KOPT-K1 (cell line): ENCODE measurements around the gene TBC1D4.

ENCODE experiments used
- H3K27ac ChIP-seq: fragments of 200-600 bp; sonication (generic); 2 replicates; pipeline ENCODE4 v1.5.1; 2016; ENCODE audit warnings: antibody characterized with exemption, mild to moderate bottlenecking, low read depth, low read length; ENCODE audit not compliant: poor library complexity, severe bottlenecking
- H3K36me3 ChIP-seq: fragments of 200-600 bp; sonication (generic); 2 replicates; pipeline ENCODE4 v1.5.1; 2017; ENCODE audit warnings: antibody characterized with exemption, mild to moderate bottlenecking, low read length, moderate library complexity; ENCODE audit not compliant: insufficient read depth
- H3K9me3 ChIP-seq: fragments of 200-600 bp; sonication (generic); 2 replicates; pipeline ENCODE4 v1.5.1; 2017; ENCODE audit warnings: antibody characterized with exemption, low read length, mild to moderate bottlenecking; ENCODE audit not compliant: insufficient read depth, poor library complexity, severe bottlenecking

TBC1D4 gene

DNA sequence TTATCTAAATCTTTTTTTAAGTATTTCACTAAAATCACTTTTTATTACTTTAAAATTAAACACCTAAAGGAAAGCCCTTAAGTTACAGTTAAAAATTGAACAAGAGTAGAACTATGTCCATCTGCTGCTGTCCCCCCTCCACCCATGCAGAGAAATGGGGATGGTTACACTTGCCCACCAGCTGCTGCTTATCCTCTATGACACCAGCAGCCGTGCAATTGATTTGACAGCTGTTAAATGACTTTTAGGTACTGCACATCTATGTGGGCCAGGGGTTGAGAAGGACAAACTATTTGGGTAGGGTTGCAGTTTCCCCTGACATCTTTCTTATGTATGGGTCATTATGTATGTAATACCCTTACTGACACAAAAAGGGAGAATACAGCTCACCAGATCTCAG is 77.2 kb downstream of the TBC1D4 start:
- H3K36me3 ChIP-seq = no peaks in the 10 kb centered on the region
- no peak overlapping the region for H3K27ac ChIP-seq
- H3K9me3 ChIP-seq = peaks cover 6% of the 10 kb centered on the region

DNA sequence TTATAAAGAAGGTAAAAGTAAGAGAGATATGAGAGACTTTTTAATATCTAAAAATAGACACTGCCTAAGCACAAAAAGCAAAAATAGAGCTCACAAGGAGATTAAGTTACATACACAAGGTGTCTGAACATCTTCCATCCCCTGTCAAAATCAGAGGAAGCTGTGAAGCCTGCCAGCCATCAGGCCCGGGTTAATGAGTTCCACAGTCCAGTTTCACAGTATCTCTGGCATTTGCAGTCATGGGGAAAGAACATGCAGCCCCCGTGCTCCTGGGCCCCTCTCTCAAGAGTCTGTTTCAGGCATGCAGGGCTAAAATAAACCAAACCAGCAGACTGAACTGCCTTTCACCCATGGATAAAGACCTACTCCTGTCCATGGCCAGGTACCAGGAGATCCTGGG is 79.2 kb downstream of the TBC1D4 start:
- no peak overlapping the region for H3K27ac ChIP-seq
- H3K36me3 ChIP-seq = no peaks in the 10 kb centered on the region
- peaks cover 25% of the 10 kb centered on the region for H3K9me3 ChIP-seq

- H3K27ac ChIP-seq = no peak overlapping the region
Measured at GRCh38 chr13:75400775-75401174, 81.2 kb downstream of the TBC1D4 start.

DNA sequence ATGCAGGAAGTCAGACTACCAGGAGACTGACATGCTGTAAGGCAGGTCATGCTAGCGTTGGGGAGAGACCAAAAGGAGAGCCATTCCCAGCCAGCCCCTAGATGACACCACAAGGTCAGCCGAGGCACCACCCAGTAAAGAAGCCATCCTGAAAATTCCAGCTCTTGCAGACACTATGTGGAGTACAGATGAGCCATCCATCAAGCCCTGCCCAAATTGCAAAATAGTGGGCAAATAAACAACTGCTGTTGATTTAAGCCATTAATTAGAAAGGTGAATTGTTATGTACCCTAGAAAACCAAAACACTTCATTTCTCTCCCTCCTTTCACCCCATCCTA is 82.1 kb downstream of the TBC1D4 start:
- Histone ChIP-seq H3K27ac (no peak overlapping the region), H3K9me3 (peaks cover 35% of the 10 kb centered on the region), H3K36me3 (no peaks in the 10 kb centered on the region)

More at GRCh38 chr13:75400775-75401174, 81.2 kb downstream of the TBC1D4 start:
- H3K36me3 ChIP-seq = no peaks in the 10 kb centered on the region
- peaks cover 35% of the 10 kb centered on the region for H3K9me3 ChIP-seq

DNA sequence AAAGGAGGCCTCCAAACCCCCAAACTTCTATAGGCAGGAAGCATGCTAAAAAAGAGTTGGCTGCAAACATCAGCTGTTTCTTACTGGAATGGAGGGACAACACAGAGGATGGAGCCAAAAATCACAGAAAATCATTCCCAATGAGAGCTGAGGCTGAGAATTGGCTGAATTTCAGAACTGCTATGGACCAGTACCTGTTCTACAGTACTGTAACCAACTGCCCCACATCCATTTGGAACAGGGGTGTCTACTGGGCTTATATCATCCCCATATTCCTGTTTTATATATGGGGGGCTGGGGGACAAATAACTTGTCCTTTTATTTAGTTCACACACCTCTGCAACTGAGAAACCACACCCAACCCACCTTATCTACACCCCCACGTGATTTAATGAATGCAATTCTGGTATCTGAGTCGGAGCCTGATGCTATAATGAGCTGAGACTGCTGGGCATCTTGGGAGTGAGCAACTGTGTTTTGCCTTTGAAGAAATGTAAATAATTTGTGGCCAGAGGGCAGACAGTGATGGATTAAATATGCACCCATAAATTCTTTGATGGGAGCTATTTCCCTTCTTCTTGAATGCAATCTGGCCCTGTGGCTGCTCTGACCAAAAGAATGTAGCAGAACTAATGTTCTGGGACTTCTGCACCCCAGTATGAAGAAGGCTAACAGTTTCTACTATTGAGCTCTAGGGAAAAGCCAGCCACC is 82.6 kb downstream of the TBC1D4 start:
- Histone ChIP-seq H3K27ac (no peak overlapping the region), H3K36me3 (no peaks in the 10 kb centered on the region), H3K9me3 (peaks cover 35% of the 10 kb centered on the region)

DNA sequence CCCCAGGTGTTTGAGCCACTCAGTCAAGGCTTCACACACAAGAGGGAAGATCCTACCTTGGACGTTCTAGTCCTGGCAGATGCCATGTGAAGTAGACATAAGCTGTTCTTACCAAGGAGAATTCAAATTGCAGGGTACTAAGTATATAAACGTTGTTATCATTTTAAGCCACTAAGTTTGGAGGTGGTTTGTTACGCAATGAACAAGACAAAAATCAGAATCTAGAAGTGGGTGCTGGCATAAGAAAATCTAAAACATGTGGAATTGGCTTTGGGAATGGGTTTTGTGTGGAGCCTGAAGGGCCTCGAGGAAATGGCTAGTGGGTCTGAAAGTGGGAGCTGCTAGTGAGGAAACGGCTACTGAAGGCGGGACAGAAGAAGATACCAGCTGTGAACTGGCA is 83.9 kb downstream of the TBC1D4 start:
- no peak overlapping the region for H3K27ac ChIP-seq
- H3K9me3 ChIP-seq = peaks cover 35% of the 10 kb centered on the region
- H3K36me3 ChIP-seq = no peaks in the 10 kb centered on the region

DNA sequence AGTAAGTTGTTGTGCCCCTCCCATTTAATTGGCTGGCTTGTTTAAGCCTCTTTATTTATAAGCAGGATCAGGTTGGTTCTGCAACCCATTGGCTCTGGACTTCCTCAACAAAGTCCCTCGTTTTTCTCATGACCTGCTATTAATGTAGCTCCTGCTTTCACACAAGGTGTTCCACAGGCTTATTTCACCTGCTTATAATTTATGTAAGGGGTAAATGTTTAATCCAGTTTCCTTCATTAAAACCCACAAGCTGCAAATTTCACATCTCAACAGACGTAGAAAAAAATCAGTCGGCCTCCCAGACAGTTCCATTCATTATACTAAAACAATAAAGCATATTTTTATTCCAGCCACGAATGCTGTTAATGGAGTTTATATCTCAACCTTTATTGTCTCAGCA is 86.1 kb downstream of the TBC1D4 start:
- H3K36me3 ChIP-seq = no peaks in the 10 kb centered on the region
- no peak overlapping the region for H3K27ac ChIP-seq
- H3K9me3 ChIP-seq = peaks cover 35% of the 10 kb centered on the region

GRCh38 chr13:75395066-75395465 is 86.9 kb downstream of the TBC1D4 start:
- Histone ChIP-seq H3K36me3 (no peaks in the 10 kb centered on the region), H3K9me3 (peaks cover 32% of the 10 kb centered on the region), H3K27ac (no peak overlapping the region)

GRCh38 chr13:75393839-75394520 is 88.0 kb downstream of the TBC1D4 start:
- Histone ChIP-seq H3K27ac (no peak overlapping the region), H3K9me3 (peaks cover 22% of the 10 kb centered on the region), H3K36me3 (no peaks in the 10 kb centered on the region)

DNA sequence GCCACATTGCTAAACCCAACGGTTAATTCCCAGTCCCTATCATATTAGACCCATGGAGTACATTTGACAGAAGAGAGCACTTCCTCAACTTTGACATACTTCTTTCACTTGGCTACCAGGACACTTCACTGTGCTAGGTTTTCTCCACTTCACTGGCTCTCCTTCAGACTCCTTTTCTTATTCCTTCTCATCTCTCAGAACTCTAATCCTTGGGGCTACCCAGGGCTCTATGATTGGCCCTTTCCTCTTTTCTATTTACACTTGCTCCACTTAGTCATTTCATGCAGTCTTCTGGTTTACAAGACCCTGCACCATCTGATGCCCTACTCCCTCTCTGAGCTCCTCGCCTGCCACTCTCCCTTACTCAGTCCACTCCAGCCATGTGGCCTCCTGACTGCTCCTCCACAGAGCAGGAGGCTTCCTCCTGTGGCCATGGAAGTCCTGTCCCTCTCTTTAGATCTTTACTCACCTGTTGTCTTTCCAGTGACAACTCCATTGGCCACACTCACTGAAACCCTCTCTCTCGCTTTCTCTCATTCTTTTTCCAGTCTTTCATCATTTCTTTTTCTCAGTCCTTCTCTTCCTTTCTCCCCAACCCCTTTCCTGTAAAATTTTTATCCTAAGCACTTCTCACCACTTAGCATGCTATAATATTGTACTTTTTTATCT is 90.4 kb downstream of the TBC1D4 start:
- Histone ChIP-seq H3K27ac (no peak overlapping the region), H3K9me3 (no peaks in the 10 kb centered on the region), H3K36me3 (no peaks in the 10 kb centered on the region)

DNA sequence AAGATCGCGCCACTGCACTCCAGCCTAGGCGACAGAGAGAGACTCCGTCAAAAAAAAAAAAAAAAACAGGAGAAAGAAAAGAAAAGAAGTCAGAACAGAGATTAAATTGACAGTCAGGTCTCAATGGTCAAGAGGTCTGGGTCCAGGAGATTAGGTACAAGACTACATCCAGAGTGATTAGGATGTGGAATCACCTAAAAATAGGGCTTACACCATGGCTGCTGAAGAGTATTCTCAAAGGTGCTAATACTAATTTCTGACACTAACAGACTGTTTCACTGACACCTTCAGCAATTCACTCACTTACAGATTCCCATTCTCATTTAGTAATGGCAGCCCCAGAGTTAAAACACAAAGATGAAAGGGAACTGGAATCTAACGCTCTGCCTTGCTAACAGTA is 91.7 kb downstream of the TBC1D4 start:
- Histone ChIP-seq H3K27ac (no peak overlapping the region), H3K36me3 (no peaks in the 10 kb centered on the region)

GRCh38 chr13:75385708-75386083 is 96.3 kb downstream of the TBC1D4 start:
- no peaks in the 10 kb centered on the region for H3K9me3 ChIP-seq
- H3K36me3 ChIP-seq = no peaks in the 10 kb centered on the region
- no peak overlapping the region for H3K27ac ChIP-seq

More for the DNA sequence above, 91.7 kb downstream of the TBC1D4 start:
- no peaks in the 10 kb centered on the region for H3K9me3 ChIP-seq

DNA sequence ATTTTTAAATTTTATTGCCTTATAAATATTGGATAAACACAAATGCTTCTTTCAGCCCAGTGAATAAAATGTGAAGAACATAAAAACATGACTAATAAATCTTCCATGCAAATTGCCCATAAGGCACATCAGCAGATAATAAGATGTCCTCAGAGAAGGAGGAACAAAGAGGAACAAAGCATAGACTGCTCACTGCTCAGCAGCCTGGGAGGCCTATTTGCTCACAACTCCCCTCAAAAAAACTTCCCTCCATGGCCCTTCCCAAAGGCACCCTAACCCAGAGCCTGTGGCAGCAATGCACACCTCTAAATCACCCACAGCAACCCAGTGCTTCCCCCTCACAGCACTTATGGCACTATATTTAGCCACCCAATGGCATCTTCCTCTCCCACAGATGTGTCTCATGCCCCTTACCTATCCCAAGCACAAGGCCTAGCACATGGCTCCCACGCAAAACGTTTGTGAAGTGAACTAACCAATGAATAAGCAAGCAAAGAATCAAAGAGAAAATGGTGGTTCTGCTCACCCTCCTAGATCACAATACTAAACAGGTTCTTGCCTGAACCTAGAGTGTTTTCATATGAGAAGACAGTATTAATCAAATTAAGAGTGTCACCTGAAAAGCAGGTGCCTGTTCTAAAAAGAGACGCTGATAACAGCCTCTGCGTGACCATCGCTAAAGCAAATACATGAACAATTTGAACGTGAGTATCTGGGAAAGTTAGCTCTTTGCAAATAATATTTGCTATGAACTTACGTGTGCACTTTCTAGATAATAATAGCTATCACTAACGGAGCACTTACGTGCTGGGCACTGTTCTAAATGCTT is 96.9 kb downstream of the TBC1D4 start:
- no peak overlapping the region for H3K27ac ChIP-seq
- no peaks in the 10 kb centered on the region for H3K9me3 ChIP-seq
- H3K36me3 ChIP-seq = no peaks in the 10 kb centered on the region

DNA sequence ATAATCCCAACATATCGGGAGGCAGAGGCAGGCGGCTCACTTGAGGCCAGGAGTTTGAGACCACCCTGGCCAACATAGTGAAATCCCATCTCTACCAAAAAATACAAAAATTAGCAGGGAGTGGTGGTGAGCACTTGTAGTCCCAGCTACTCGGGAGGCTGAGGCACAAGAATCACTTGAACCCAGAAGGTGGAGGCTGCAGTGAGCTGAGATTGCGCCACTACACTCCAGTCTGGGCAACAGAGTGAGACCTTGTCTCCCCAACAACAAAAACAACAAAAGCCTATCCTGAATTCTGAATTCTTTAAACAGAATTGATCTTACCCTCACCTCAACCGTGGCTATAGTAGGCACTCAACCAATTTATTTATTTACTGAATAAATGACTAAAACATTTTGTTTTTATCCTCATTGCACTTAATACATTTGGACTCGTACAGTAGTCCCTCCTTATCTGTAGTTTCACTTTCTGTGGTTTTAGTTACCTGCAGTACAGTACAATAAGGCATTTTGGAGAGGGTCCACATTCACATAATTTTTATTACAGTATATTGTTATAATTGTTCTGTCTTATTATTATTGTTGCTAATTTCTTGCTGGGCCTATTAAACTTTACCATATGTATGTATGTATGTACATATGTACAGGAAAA is 98.8 kb downstream of the TBC1D4 start:
- no peaks in the 10 kb centered on the region for H3K9me3 ChIP-seq
- H3K27ac ChIP-seq = no peak overlapping the region
- H3K36me3 ChIP-seq = no peaks in the 10 kb centered on the region

DNA sequence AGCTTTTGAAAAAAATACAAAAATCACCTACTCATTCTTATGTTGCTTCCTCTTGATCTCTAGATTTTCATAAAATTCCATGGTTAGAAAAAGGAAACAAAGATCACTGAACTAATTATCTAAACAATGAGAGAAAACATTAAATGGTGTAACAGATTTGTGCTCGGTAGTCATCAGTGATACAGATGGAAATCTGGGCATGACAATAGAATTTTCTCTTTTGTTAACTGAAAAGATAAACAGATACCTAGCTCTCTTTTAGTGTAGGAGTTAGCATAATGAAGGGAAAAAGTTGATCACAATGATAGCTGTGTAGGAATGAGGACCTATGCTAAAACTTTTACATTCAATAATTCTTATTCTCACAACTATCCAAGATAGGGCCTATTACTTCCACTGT is 103.7 kb downstream of the TBC1D4 start:
- Histone ChIP-seq H3K9me3 (no peaks in the 10 kb centered on the region), H3K36me3 (no peaks in the 10 kb centered on the region), H3K27ac (no peak overlapping the region)
